ENCODE data around the gene ASB4.
"Not testable (repeated sequence)": the region's sequence is repeated elsewhere in the genome, so short reads cannot be mapped to it uniquely, and the experiment has no call there.

Gene ASB4

GRCh38 chr7:95527033-95527775 is 41.5 kb downstream of the ASB4 start:
- peak; percentile 34 for DNase-seq

GRCh38 chr7:95527776-95528250 is 42.1 kb downstream of the ASB4 start:
- DNase-seq: no peak

- no peak for DNase-seq
These were observed 44.0 kb downstream of the ASB4 start for GRCh38 chr7:95529701-95530100.

- DNase-seq: no peak
These were observed 45.1 kb downstream of the ASB4 start for GRCh38 chr7:95530881-95531280.

GRCh38 chr7:95531605-95532219 is 46.0 kb downstream of the ASB4 start:
- DNase-seq: no peak

- DNase-seq: no peak
These were observed 49.1 kb downstream of the ASB4 start for GRCh38 chr7:95534796-95535195.

GRCh38 chr7:95535662-95536061 is 49.9 kb downstream of the ASB4 start:
- DNase-seq: no peak

- no peak for DNase-seq
These were observed 51.0 kb downstream of the ASB4 start for GRCh38 chr7:95536656-95537311.

GRCh38 chr7:95537468-95537867 is 51.7 kb downstream of the ASB4 start:
- DNase-seq: no peak

- DNase-seq: no peak
These were observed 53.7 kb downstream of the ASB4 start for GRCh38 chr7:95539426-95539825.

- no peak for DNase-seq
These were observed 54.6 kb downstream of the ASB4 start for GRCh38 chr7:95540366-95540765.

- no peak for DNase-seq
These were observed 57.6 kb downstream of the ASB4 start for GRCh38 chr7:95543312-95543711.

- no peak for DNase-seq
These were observed 58.4 kb downstream of the ASB4 start for GRCh38 chr7:95544171-95544570.

- DNase-seq: no peak
These were observed 59.4 kb downstream of the ASB4 start for GRCh38 chr7:95545007-95545615.

- no peak for DNase-seq
These were observed 59.9 kb downstream of the ASB4 start for GRCh38 chr7:95545673-95546072.

GRCh38 chr7:95546647-95547046 is 60.9 kb downstream of the ASB4 start:
- DNase-seq: no peak

- DNase-seq: no peak
These were observed 61.9 kb downstream of the ASB4 start for GRCh38 chr7:95547361-95548348.

- DNase-seq: peak; percentile 77
These were observed 64.2 kb downstream of the ASB4 start for GRCh38 chr7:95549818-95550529.

GRCh38 chr7:95550546-95550945 is 64.8 kb downstream of the ASB4 start:
- no peak for DNase-seq

- DNase-seq: not testable (repeated sequence)
These were observed 66.5 kb downstream of the ASB4 start for GRCh38 chr7:95552010-95552926.

- no peak for DNase-seq
These were observed 68.2 kb downstream of the ASB4 start for GRCh38 chr7:95553939-95554338.

All from COR-L47 (cell line).